ENCODE data around the gene EFNA5.

DNA sequence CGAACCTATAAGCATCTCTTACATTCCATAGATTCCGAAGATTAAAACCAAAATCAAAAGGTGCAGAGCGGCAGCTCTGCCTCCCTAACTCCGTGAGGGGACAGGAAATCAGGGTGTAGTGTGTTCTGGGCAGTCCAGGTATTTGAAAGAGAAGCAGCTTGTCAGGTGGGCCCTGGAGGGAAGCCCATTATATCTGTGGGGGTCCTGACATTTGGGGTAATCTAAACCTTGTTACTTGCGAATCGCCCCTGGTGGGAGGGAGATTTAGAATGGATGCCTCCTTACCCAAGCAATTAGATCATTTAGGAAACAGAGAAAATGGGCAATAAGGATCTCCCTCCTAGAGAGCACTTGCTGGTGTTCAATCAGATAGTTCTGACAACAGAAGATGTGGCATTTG lies 126.9 kb downstream of the EFNA5 start:
- TF ChIP-seq, protein P1, sequence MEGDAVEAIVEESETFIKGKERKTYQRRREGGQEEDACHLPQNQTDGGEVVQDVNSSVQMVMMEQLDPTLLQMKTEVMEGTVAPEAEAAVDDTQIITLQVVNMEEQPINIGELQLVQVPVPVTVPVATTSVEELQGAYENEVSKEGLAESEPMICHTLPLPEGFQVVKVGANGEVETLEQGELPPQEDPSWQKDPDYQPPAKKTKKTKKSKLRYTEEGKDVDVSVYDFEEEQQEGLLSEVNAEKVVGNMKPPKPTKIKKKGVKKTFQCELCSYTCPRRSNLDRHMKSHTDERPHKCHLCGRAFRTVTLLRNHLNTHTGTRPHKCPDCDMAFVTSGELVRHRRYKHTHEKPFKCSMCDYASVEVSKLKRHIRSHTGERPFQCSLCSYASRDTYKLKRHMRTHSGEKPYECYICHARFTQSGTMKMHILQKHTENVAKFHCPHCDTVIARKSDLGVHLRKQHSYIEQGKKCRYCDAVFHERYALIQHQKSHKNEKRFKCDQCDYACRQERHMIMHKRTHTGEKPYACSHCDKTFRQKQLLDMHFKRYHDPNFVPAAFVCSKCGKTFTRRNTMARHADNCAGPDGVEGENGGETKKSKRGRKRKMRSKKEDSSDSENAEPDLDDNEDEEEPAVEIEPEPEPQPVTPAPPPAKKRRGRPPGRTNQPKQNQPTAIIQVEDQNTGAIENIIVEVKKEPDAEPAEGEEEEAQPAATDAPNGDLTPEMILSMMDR (CRISPR knock-in tag; IDR thresholded peaks at IDR 0.05) = no peak
- TF ChIP-seq NONO (IDR thresholded peaks at IDR 0.05) (no peak), NONO (CRISPR knock-in tag; conservative IDR thresholded peaks at IDR 0.05) (no peak), GMEB1 (CRISPR knock-in tag; IDR thresholded peaks at IDR 0.05; ENCODE audit: borderline replicate concordance) (no peak), HNF1B (CRISPR knock-in tag; IDR thresholded peaks at IDR 0.05) (no peak), CEBPB (IDR thresholded peaks at IDR 0.05; ENCODE audit: borderline replicate concordance, low read depth, low read length) (no peak), ZNF879 (CRISPR knock-in tag; IDR thresholded peaks at IDR 0.05) (no peak), TCF7 (IDR thresholded peaks at IDR 0.05; ENCODE audit: low read depth) (no peak), ZSCAN22 (CRISPR knock-in tag; IDR thresholded peaks at IDR 0.05) (no peak), SP2 (CRISPR knock-in tag; IDR thresholded peaks at IDR 0.05) (no peak), POLR2AphosphoS5 (IDR thresholded peaks at IDR 0.05; ENCODE audit: low read depth, low read length) (no peak), NFYB (CRISPR knock-in tag; IDR thresholded peaks at IDR 0.05) (no peak), HMGA1 (CRISPR knock-in tag; conservative IDR thresholded peaks at IDR 0.05) (no peak), HOMEZ (CRISPR knock-in tag; IDR thresholded peaks at IDR 0.05; ENCODE audit: low read depth) (no peak)

Data from HepG2 (cell line).